Dermis microvascular lymphatic vessel endothelial cell (primary cell): Measurements from ENCODE around the gene C2CD3. TPM values are rescaled to one million over a fixed set of nuclear protein-coding genes. Genes with fewer than 3 reads are reported as not detected.
"Not testable (repeated sequence)": the region's sequence is repeated elsewhere in the genome, so short reads cannot be mapped to it uniquely, and the experiment has no call there.

Experiments used
- DNase-seq, 2 donors: peaks; one replicate each; pipeline versions ENCODE4 v3.0.0 to v3.0.0-alpha.2; 2010; ENCODE audit warnings: low read depth in 2 of 2
- total RNA-seq: library from RNA; depleted of rRNA; stranded (reverse); fragments of >200 nt; gene quantifications from 2 replicates; pipeline ENCODE4 v1.2.1, GENCODE V29; 2014

C2CD3 gene
- total RNA-seq, 1 donor from 2014 or later, result 7.1 TPM

DNA sequence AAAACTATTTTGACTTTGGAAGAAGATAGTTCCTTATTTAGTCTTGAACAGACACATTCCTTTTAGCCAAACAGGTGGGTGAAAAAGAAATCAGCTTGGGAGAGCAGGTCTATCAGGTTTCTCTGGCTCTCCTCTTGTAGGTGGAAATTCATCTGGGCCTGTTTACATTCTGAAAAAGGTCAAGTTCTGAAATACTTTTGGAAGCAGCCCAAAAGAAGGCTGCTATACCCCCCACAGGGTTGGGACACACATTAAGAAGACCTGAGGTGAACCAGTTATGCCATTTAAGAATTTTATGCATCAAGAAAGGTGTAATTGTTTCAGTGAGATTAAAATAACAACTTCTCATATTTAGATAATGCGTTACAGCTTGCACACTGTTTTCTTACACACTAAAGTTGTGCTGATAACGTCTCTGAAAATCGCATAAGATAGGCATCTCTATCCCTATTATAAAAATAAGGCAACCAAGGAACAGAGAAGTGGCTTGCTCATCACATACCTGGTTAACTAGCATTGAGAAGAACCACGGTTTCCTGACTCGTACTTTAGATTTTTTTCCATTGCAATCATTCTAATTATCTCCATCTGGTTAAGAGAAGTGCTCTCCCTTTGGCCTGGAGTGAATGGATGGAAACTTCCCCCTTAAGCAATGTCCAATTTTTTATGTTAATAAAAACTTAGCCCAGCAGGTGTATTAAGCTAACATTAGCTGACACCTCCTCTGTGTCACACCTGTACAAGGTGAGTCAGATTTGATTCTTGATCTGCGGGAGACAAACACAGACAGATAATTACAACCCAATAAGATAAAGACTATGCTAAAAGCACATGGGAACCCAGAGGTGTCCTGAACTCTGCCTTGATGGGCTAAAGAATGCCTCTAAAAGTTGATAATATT is 101.4 kb downstream of the C2CD3 start:
- DNase-seq, result no peak

DNA sequence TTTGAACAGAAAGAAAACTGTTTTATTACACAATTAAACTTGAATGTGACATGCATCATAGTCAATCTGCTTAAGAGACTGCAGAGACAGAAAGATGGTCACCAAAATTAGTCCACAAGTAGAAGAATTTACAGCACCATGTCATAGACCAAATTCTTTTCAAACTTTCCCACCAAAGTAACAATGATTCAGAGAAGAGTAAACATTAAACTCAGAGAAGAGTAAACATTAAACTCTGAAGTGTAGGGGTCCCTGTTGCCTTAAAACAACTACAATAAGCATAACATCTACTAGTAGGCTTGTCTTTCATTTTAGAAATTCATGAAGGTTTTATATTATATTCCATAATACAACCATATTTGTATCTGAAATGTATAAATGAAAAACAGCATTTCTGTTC is 104.1 kb downstream of the C2CD3 start:
- not testable (repeated sequence) for DNase-seq

DNA sequence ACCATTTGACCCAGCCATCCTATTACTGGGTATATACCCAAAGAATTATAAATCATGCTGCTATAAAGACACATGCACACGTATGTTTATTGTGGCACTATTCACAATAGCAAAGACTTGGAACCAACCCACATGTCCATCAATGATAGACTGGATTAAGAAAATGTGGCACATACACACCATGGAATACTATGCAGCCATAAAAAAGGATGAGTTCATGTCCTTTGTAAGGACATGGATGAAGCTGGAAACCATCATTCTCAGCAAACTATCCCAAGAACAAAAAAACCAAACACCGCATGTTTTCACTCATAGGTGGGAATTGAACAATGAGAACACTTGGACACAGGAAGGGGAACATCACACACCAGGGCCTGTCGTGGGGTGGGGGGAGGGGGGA is 105.3 kb downstream of the C2CD3 start:
- not testable (repeated sequence) for DNase-seq

GRCh38 chr11:74063628-74064027 is 107.2 kb downstream of the C2CD3 start:
- DNase-seq, result not testable (repeated sequence)

- DNase-seq, result not testable (repeated sequence)
Observed at GRCh38 chr11:74061599-74061998, 109.2 kb downstream of the C2CD3 start.

DNA sequence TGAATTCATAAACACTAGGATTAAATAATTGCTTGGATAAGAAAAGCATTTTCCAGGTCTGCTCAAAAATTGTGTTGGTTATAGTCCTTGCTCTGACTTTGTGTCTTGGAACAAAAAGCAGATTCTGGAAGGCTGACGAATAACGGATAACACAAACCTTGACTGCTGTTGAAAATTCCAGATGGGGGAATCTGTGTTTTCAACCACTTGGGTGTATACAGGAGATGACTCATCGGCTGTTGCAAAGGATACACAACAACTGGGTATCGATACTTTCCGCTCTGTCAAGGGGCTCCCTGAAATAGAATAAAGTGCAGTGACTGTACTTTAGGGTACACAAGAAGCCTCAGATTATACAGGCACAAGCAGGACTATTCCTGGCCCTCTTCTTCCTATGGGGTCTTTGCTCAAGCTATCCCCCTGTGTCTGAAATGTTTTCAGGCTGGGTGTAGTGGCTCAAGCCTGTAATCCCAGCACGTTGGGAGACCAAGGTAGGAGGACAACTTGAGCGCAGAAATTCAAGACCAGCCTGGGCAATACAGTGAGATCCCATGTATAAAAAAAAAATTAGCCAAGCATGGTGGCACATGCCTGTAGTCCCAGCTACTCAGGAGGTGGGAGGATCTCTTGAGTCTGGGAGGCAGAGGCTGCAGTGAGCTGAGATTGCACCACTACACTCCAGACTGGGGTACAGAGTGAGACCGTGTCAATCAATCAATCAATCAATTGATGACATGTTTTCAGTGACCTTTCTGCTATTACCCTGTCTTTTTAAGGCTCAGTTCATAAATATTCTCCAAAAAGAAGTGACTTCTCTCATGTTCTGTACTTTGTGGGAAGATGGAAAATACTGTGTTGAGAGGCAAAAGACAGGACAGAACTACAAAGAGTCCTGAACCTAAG is 113.3 kb downstream of the C2CD3 start:
- peak in 1 of 2 donors; percentile 51 for DNase-seq

GRCh38 chr11:74055938-74056337 is 114.9 kb downstream of the C2CD3 start:
- DNase-seq, result peak in 1 of 2 donors; percentile 23

- no peak for DNase-seq
Observed at GRCh38 chr11:74050465-74050864, 120.3 kb downstream of the C2CD3 start.

DNA sequence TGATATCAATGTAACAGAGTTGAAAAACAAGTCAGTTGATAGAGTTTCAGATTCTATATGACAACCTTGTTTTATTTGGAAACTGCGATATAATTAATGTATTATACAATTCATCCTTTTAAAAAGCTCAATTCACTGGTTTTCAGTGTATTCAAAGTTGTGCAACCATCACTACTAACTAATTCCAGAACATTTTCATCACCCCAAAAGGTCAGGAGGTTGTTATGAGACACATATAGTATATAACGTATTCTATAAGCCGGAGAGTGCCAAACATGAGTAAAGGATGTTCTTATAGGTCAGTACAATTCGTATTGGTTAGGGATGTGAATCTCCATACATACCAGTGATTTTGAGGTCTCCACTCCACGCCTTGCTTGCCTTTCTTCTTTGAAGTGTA is 121.8 kb downstream of the C2CD3 start:
- DNase-seq, result no peak

DNA sequence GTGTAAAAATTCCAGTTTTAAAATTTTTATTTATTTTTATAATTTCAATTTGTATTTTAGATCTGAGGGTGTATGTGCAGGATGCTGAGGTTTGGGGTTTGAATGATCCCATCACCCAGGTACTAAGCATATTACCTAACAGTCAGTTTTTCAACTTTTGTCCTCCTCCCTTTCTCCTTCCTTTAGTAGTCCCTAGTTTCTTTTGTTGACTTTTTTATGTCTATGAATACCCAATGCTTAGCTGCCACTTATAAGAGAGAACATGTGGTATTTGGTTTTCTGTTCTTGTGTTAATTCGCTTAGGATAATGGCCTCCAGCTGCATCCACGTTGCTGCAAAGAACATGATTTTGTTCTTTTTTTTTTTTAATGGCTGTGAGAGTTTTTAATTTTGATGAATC is 126.3 kb downstream of the C2CD3 start:
- no peak for DNase-seq

GRCh38 chr11:74043450-74043849 is 127.4 kb downstream of the C2CD3 start:
- no peak for DNase-seq

DNA sequence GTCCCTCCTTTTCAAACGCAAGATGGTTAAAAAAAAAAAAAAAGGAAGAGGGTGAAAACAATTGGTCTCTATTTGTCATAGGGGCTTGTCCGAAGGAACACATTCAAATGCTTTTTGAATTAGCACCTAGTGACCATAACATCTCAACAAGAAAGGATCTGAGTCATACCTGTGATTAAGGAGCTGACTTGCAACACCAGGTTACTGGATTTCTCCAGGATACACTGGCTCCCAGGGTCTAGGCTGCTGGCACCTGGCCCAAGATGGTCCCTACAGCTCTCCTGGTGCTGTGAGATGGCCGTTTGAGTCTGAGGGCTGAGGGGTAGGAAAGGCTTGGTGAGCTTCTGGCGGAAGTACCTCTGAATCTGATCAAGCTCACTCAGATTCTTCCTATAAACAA is 133.5 kb downstream of the C2CD3 start:
- peak in 1 of 2 donors; percentile 6 for DNase-seq

DNA sequence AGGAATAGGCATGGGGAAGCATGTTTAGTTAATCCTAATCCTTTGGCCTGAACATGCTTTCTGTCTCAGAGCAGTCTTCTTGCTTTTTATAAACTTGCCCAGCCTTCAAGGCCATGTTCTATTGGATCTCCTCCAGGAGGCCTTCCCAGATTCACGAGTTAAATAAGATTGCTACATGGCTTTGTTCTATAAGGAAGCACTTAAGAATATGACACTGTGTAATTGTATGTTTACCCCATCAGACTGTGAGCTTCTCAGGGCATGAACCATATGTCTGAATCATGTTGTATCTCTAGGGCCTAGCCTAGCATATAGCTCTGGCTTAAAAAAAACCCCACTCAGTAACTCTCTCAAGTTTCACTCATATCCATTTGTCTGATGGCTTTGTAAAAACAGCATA is 135.5 kb downstream of the C2CD3 start:
- DNase-seq, result no peak

GRCh38 chr11:74033046-74033445 is 137.8 kb downstream of the C2CD3 start:
- DNase-seq, result no peak

- DNase-seq, result no peak
Observed at GRCh38 chr11:74030723-74031676, 139.8 kb downstream of the C2CD3 start.

DNA sequence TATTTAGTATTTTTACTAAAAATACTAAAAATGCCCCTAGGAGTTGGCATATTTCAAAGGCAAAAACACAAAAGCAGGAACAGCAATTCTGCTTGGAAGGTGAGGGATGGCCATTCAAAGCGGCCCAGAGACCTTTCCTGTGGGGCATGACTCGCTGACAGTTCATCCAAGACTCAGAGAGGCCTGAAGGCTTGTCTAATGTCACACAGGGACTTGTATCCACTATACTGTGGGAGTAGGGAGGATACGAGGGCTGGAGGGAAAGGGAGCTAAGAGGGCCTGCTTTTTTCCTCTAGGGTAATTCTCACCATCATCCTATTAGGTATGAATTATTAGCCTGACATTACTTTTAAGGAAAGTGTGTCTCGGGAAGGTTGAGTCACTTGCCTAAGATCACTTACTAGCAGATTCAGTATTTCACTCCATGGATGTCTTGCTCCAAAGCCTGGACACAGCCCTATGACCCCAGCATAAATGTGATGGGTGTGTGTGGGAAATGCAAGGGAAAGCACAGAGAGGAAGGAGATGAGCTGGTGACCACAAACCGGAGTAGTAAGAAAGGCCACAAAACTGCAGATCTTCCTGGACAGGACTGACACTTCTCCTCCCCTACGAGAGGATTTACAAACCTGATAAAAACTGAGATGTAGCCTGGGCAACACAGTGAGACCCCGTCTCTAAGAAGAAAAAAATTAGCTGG is 145.2 kb downstream of the C2CD3 start:
- DNase-seq, result peak in 1 of 2 donors; percentile 40

DNA sequence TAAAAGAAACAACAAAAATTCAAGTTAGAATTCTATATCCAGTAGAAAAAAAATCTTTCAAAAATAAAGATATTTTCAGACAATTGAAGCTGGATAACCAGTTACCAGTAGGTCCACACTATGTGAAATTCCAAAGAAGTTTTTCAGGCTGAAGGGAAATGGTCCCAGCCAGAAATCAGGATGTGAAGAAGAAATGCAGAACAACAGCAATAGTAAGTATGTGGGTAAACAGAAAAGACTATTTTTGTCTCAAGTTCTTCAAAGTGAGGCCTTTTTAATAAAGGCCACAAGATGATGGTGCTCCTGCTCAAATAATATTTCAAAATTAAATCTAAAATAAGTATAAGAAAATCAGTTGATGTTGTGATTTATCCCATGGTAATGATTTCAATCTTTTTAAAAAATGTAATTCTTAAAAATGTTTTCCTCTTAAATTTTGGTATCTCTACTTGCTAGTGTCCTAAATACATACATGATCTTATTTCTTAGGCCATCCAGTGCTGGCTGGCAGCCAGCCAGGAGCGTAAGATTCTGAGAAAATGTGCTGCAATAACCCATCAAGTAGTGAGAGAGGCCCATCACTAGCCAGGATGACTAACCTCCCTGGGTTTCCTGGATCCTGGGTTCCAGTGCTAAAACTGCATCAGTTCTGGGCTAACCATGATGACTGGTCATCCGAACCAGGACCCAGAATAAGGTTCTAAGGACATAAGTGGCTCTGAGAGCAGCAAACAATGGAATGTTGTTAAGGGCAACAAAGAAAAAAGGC is 146.4 kb downstream of the C2CD3 start:
- peak in 1 of 2 donors; percentile 62 for DNase-seq

DNA sequence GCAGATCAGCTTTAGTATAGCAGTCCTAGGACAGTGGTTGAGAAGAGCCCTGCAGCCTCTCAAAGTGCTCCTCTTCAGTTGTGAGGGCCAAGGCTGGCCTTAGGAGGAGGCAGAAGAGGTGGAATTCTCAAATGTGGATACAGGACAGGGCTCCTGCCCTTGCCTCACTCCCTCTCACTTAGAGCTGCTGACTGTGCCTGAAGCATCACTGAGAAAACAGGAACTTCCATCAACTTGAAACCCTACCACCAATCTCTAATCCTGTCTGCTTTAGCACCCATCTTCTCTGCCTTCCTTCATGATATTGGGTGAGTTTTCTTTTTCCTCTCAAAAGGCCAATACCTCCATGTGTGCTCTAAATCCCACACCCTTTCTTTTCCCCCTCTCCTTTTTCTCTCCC is 147.5 kb downstream of the C2CD3 start:
- no peak for DNase-seq

DNA sequence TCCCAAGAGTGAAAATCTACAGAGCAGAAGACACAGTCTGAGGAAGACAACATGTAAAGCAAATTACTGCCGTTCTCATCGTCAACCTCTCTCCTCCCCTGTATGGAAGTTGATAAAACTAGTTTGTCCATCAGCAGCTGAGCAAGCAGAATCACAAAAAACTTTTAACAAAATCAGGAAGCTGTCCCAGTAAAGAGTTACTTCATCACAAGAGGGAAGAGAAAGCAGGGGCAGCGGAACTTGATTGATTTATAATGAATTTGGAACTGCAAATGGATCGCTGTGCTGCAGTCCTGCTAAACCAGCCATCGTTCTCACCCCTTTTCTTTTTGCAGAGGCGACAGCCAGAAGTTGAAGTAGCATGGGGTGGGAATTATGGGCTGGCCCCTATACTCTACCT is 148.3 kb downstream of the C2CD3 start:
- no peak for DNase-seq

- no peak for DNase-seq
Observed at GRCh38 chr11:74021998-74022397, 148.8 kb downstream of the C2CD3 start.
